Omental fat pad (tissue), 4 donors: Measurements from ENCODE around the gene SLFN12L. TPM values are rescaled to one million over a fixed set of nuclear protein-coding genes. Genes with fewer than 3 reads are reported as not detected.
A peak's percentile ranks its signal among the peaks of the same experiment; 100 is the strongest.
"Not testable (repeated sequence)": the region's sequence is repeated elsewhere in the genome, so short reads cannot be mapped to it uniquely, and the experiment has no call there.

Experiments
- ATAC-seq: fragments of 150-250 bp; one replicate; pipeline ENCODE4 v1.9.1; 2016; ENCODE audit warnings: mild to moderate bottlenecking, moderate library complexity; ENCODE audit not compliant: low FRiP score
- DNase-seq: peaks from one replicate; pipeline ENCODE4 v3.0.0-alpha.2; 2019; ENCODE audit warnings: low spot score
- CTCF ChIP-seq, 3 donors: fragments of 450-650 bp; IDR thresholded peaks; one replicate each; pipeline ENCODE4 v1.5.1; 2016 to 2017; ENCODE audit warnings: antibody characterized with exemption in 3 of 3, mild to moderate bottlenecking in 3 of 3, moderate library complexity in 2 of 3
- total RNA-seq, 4 donors: library from RNA; depleted of rRNA; stranded (reverse); fragments of >200 nt; gene quantifications; one replicate each; pipeline ENCODE4 v1.1.0, GENCODE V29; 2016

The SLFN12L gene
- total RNA-seq, 4 donors from 2014 or later: 2.3 to 31.2 (median 4.7) TPM

DNA sequence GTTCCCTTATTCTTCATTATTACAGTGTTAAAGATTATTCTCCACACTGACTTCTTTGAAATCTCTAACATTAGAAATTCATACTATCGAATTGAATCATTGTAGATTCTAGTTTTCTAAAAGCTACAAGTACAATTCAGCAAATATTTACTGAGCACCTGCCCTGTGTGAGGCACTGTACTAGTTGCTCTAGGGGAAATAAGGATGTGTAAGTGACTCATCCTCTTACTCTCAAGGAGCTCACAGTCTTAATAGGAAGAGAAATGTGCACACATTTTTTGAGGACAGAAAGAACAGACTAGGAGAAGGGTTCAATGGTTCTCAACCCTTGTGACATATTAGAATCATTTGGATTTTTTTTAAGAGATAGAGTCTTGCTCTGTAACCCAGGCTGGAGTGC, 7.7 kb upstream of the SLFN12L start:
- ATAC-seq (no peak), DNase-seq (no peak)
- TF ChIP-seq CTCF (IDR thresholded peaks at IDR 0.05): no peak

DNA sequence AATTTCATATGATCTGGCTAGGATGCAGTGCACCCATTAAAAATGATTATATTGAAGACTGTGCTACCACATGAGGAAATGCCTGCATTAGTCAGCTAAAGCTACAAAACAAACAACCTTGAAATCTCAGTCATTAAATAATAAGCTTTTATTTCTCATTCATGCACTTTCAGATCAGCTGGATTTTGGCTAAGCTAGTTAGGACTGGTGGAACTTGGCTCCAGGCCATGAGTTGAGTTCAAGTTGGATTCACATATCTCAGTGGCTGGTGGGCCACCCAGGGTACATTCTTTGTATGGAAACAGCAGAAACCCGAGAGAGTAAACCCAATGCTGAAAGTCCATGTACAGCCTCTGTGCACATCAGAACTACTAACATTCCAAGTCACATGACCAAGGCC, 6.4 kb upstream of the SLFN12L start:
- ATAC-seq: no peak
- TF ChIP-seq CTCF (IDR thresholded peaks at IDR 0.05): no peak
- no peak for DNase-seq

GRCh38 chr17:35542990-35543389, 5.5 kb upstream of the SLFN12L start:
- TF ChIP-seq CTCF (IDR thresholded peaks at IDR 0.05): no peak
- DNase-seq: no peak
- ATAC-seq: no peak

DNA sequence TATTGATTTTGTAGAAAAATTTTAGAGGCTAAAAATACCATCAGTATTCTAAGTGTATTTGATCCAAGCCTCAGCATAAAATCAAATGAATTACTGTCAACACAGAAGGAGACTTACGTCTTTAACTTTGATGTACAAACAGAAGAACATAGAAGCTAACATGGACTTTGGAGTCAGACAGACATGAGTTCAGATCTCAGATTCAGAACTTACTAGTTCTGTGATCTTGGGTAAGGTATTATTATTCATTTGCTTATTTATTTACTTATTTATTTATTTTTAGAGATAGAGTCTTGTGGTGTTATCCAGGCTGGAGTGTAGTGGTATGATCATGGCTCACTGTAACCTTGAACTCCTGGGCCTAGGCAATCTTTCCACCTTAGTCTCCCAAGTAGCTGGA, 4.0 kb upstream of the SLFN12L start:
- ATAC-seq: no peak
- TF ChIP-seq CTCF (IDR thresholded peaks at IDR 0.05): no peak
- no peak for DNase-seq

DNA sequence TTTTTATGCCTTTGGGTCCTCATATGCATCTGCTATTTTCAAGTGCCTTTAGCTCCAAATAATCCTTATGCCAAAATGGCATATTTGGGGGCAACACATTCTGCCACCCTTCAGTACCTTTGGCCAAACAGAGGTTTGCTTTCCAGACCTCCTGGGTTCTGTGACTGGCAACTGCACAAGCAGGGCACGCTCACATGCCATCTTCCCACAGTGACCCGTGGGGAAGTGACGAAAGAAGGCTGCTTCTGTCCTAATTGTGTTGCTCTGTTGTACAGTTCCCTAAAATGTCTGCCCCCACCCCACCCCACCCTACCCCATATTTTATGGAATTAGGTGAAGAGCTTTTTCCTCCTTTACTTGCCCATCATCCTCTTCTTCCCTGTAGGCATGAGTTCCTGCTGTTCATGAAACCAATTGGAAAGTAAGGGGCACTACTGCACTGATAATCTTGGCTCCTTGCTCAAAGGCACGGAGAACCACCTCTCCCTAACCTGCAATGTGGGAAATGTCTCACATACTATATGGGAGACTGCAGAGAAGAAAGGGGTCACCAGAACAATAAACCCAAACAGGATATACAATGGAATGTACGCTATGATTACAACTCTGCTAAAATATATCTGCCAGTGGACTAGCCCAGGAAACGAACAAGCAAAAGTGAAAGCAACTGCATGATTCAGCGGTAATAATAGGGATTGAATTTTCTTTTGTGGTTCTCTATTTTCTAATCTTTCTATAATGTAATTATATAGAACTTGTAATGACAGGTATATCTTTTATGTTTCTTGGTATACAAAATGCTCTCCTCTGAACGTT, 3.3 kb upstream of the SLFN12L start:
- TF ChIP-seq CTCF (IDR thresholded peaks at IDR 0.05): no peak
- no peak for DNase-seq
- ATAC-seq: peak; percentile 31

DNA sequence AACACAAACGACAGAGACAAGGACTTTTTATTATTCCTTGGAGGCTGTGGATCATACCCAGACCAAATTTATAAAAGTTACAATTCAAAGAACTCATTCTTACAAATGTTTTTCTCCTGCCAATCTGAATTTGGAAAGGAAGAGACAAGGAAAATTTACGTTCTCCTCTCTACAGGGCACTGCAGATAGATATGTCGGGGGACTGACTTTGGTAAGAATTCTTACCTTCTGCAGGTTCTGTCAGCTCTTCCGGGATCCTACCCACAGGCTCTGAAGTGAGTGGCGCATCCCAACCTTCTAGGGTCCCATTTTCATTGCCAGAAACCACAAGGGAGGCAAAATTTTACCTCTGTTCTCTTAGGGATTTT, 2.2 kb upstream of the SLFN12L start:
- no peak for TF ChIP-seq CTCF (IDR thresholded peaks at IDR 0.05)
- DNase-seq: no peak
- no peak for ATAC-seq

DNA sequence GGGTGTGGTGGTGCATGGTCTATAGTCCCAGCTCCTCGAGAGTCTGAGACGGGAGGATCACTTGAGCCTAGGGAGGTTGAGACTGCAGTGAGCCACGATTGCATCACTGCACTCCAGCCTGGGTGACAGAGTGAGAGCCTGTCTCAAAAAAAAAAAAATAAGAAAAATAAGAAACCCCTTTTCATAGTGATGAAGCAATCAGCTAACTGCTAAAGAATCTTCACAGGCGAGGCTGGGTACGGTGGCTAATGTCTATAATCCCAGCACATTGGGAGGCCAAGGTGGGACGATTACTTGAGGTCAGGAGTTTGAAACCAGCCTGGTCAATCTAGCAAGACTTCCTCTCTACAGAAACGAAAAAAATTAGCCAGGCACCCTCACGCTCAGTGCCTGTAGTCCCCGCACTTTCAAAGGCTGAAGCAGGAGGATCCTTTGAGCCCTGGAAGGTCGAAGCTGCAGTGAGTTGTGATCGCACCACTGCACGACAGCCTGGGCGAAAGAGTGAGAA, 760 bp downstream of the SLFN12L start:
- no peak for TF ChIP-seq CTCF (IDR thresholded peaks at IDR 0.05)
- DNase-seq: no peak
- no peak for ATAC-seq

DNA sequence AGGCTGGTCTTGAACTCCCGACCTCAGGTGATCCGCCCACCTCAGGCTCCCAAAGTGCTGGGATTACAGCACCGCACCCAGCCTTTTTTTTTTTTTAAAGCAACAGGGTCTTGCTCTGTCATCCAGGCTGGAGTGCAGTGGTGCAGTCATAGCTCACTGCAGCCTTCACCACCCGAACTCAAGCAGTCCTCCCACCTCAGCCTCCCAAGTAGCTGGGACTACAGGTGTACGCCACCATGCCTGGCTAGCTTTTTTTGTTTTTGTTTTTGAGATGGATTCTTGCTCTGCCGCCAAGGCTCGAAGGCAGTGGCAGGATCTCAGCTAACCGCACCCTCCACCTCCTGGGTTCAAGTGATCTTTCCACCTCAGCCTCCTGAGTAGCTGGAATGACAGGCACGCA, 2.1 kb downstream of the SLFN12L start:
- not testable (repeated sequence) for ATAC-seq, DNase-seq
